Esophagus squamous epithelium (tissue), 5 donors: ENCODE results near the gene ALDOC. TPM values are rescaled to one million over a fixed set of nuclear protein-coding genes. Genes with fewer than 3 reads are reported as not detected.
A peak's percentile ranks its signal among the peaks of the same experiment; 100 is the strongest.

ENCODE experiments used
- DNase-seq: peaks from one replicate; lab custom pipeline; 2025; lab: John Stamatoyannopoulos, UW
- H3K27ac ChIP-seq, 4 donors: fragments of 200-600 bp; sonication (generic); one replicate each; pipeline ENCODE4 v1.5.1; 2016 to 2019; ENCODE audit warnings: mild to moderate bottlenecking in 1 of 4
- H3K27me3 ChIP-seq, 4 donors: fragments of 200-600 bp; sonication (generic); 1 replicate in 3 of 4; 2 replicates in 1 of 4; pipeline versions ENCODE4 v1.5.1 to v1.6.0; 2017 to 2021; ENCODE audit warnings: antibody characterized with exemption in 1 of 4
- H3K36me3 ChIP-seq, 3 donors: fragments of 200-600 bp; sonication (generic); one replicate each; pipeline ENCODE4 v1.5.1; 2016 to 2019
- H3K4me1 ChIP-seq, 3 donors: fragments of 200-600 bp; sonication (generic); one replicate each; pipeline ENCODE4 v1.5.1; 2017 to 2019
- H3K4me3 ChIP-seq, 4 donors: fragments of 200-600 bp; sonication (generic); 1 replicate in 3 of 4; 2 replicates in 1 of 4; pipeline ENCODE4 v1.5.1; 2016 to 2019; ENCODE audit warnings: mild to moderate bottlenecking in 2 of 4, moderate library complexity in 1 of 4
- H3K9me3 ChIP-seq, 3 donors: fragments of 200-600 bp; sonication (generic); one replicate each; pipeline ENCODE4 v1.5.1; 2016 to 2019
- CTCF ChIP-seq, 6 experiments: fragments of 450-650 bp in 4 of 6; fragments of 200-600 bp in 2 of 6; sonication (generic) in 2 of 6; IDR thresholded peaks; one replicate each; pipeline ENCODE4 v1.5.1; 2016 to 2019; ENCODE audit warnings: antibody characterized with exemption in 6 of 6, mild to moderate bottlenecking in 4 of 6, moderate library complexity in 4 of 6
- POLR2A ChIP-seq, 4 donors: fragments of 450-650 bp; IDR thresholded peaks; one replicate each; pipeline ENCODE4 v1.6.1; 2017; ENCODE audit warnings: antibody characterized with exemption in 4 of 4, mild to moderate bottlenecking in 4 of 4, moderate library complexity in 3 of 4
- WGBS, 2 donors: methylation state at CpG; one replicate each; pipeline ENCODE4 v1.1.5; 2018; 5-methylcytosine and 5-hydroxymethylcytosine counted together
- intact Hi-C: fragments of 100-400 bp; cut with DNase I; formaldehyde crosslinking; loops from one replicate; pipeline ENCODE4 v1.15.0; 2022
- total RNA-seq, 4 donors: library from RNA; depleted of rRNA; stranded (reverse); fragments of >200 nt; gene quantifications; one replicate each; pipeline ENCODE4 v1.1.0, GENCODE V29; 2016
- donor health status: DM: yes; HTN: yes; CAD: no.

Gene ALDOC
- total RNA-seq, 4 donors from 2014 or later: 27.0 to 57.0 (median 44.3) TPM

- TF ChIP-seq POLR2A (IDR thresholded peaks at IDR 0.05) (no peak), CTCF (IDR thresholded peaks at IDR 0.05) (no peak)
- WGBS, 2 donors: 98 to 100% methylated on average over 2 to 8 of the region's 9 CpGs
Measured at GRCh38 chr17:28573521-28573920, 3.2 kb downstream of the ALDOC start.

GRCh38 chr17:28573040-28573380 lies 3.7 kb downstream of the ALDOC start:
- TF ChIP-seq POLR2A (IDR thresholded peaks at IDR 0.05) (no peak), CTCF (IDR thresholded peaks at IDR 0.05) (no peak)
- H3K4me1 ChIP-seq: peaks cover 14 to 60% (median 21%) of the 10 kb centered on the region in 3 donors
- no peak for DNase-seq
- no peak overlapping the region for H3K4me3 ChIP-seq
- intact Hi-C loops: no loop called here
- H3K36me3 ChIP-seq: peaks cover 0 to 25% (median 0%) of the 10 kb centered on the region in 3 donors
- H3K27me3 ChIP-seq: no peaks in the 10 kb centered on the region
- H3K9me3 ChIP-seq: no peaks in the 10 kb centered on the region
- no peak overlapping the region for H3K27ac ChIP-seq

More at GRCh38 chr17:28573521-28573920, 3.2 kb downstream of the ALDOC start:
- H3K4me3 ChIP-seq: no peak overlapping the region
- H3K4me1 ChIP-seq: peaks cover 14 to 56% (median 21%) of the 10 kb centered on the region in 3 donors
- H3K27me3 ChIP-seq: no peaks in the 10 kb centered on the region
- no peak overlapping the region for H3K27ac ChIP-seq
- H3K36me3 ChIP-seq: peaks cover 0 to 25% (median 0%) of the 10 kb centered on the region in 3 donors
- DNase-seq: no peak
- intact Hi-C loops: no loop called here
- H3K9me3 ChIP-seq: no peaks in the 10 kb centered on the region

- H3K27ac ChIP-seq: peak overlapping the region in 2 of 4 donors; percentile 92 to 95
- WGBS, 2 donors: 71 to 78% methylated on average over 2 to 5 of the region's 5 CpGs
- no peaks in the 10 kb centered on the region for H3K27me3 ChIP-seq
Measured at GRCh38 chr17:28572259-28573039, 4.2 kb downstream of the ALDOC start.

GRCh38 chr17:28571361-28572122 lies 5.2 kb downstream of the ALDOC start, which contains the start of gene PIGS:
Gene PIGS (minus strand): TSS chr17:28571524. CDS start chr17:28571496, 28 bp downstream.
- peaks cover 0 to 36% (median 0%) of the 10 kb centered on the region in 3 donors for H3K36me3 ChIP-seq
- DNase-seq: peak; percentile 60
- TF ChIP-seq CTCF (IDR thresholded peaks at IDR 0.05) (no peak), POLR2A (IDR thresholded peaks at IDR 0.05) (peak in 3 of 4 donors; percentile 75 to 85 (median 78))
- 1 to 3% methylated on average over 9 of the region's 49 CpGs for WGBS, 2 donors
- peaks cover 8 to 60% (median 18%) of the 10 kb centered on the region in 3 donors for H3K4me1 ChIP-seq
- intact Hi-C loops: no loop called here
- H3K27me3 ChIP-seq: no peaks in the 10 kb centered on the region
- H3K9me3 ChIP-seq: no peaks in the 10 kb centered on the region
- H3K27ac ChIP-seq: peak within 1 kb of the TSS; percentile 86 to 95 (median 90)
- peak within 1 kb of the TSS; percentile 81 to 100 (median 96) for H3K4me3 ChIP-seq

More at GRCh38 chr17:28572259-28573039, 4.2 kb downstream of the ALDOC start:
- peak overlapping the region in 3 of 4 donors; percentile 94 to 100 (median 98) for H3K4me3 ChIP-seq
- H3K9me3 ChIP-seq: no peaks in the 10 kb centered on the region
- peaks cover 14 to 65% (median 21%) of the 10 kb centered on the region in 3 donors for H3K4me1 ChIP-seq
- intact Hi-C loops: no loop called here
- peaks cover 0 to 29% (median 0%) of the 10 kb centered on the region in 3 donors for H3K36me3 ChIP-seq
- no peak for DNase-seq
- TF ChIP-seq POLR2A (IDR thresholded peaks at IDR 0.05): no peak
- TF ChIP-seq CTCF (IDR thresholded peaks at IDR 0.05): no peak
